Smooth muscle cell (in vitro differentiated cells): ENCODE measurements around the gene MAP7. TPM values are rescaled to one million over a fixed set of nuclear protein-coding genes. Genes with fewer than 3 reads are reported as not detected.

Source experiments
- DNase-seq: peaks from one replicate; lab custom pipeline; 2025; ENCODE audit not compliant: unreplicated experiment; lab: John Stamatoyannopoulos, UW
- H2AFZ ChIP-seq: fragments of 200-600 bp; sonication (generic); 2 replicates; pipeline ENCODE4 v1.6.0; 2016; ENCODE audit warnings: antibody characterized with exemption, low read depth, mild to moderate bottlenecking
- H3F3A ChIP-seq: fragments of 200-600 bp; sonication (generic); 2 replicates; pipeline ENCODE4 v1.6.0; 2017; ENCODE audit warnings: antibody characterized with exemption, low read depth
- H3K27ac ChIP-seq: fragments of 200-600 bp; sonication (generic); 2 replicates; pipeline ENCODE4 v1.5.1; 2016; ENCODE audit warnings: low read depth, mild to moderate bottlenecking
- H3K27me3 ChIP-seq: fragments of 200-600 bp; sonication (generic); 2 replicates; pipeline ENCODE4 v1.6.1; 2016; ENCODE audit warnings: low read depth, mild to moderate bottlenecking
- H3K36me3 ChIP-seq: fragments of 200-600 bp; sonication (generic); 2 replicates; pipeline ENCODE4 v1.5.1; 2016; ENCODE audit warnings: low read depth
- H3K4me1 ChIP-seq: fragments of 200-600 bp; sonication (generic); 2 replicates; pipeline ENCODE4 v1.5.1; 2016; ENCODE audit warnings: low read depth
- H3K4me2 ChIP-seq: fragments of 200-600 bp; sonication (generic); 2 replicates; pipeline ENCODE4 v1.6.0; 2016; ENCODE audit warnings: mild to moderate bottlenecking
- H3K4me3 ChIP-seq: fragments of 200-600 bp; sonication (generic); 2 replicates; pipeline ENCODE4 v1.5.1; 2016; ENCODE audit warnings: mild to moderate bottlenecking
- H3K79me2 ChIP-seq: fragments of 200-600 bp; sonication (generic); 2 replicates; pipeline ENCODE4 v1.6.0; 2016; ENCODE audit warnings: low read depth, mild to moderate bottlenecking
- H3K9ac ChIP-seq: fragments of 200-600 bp; sonication (generic); 2 replicates; pipeline ENCODE4 v1.6.0; 2016; ENCODE audit warnings: low read depth
- H3K9me3 ChIP-seq: fragments of 200-600 bp; sonication (generic); replicated peaks from 2 replicates; pipeline ENCODE4 v1.5.1; 2016; ENCODE audit warnings: low read depth
- H4K20me1 ChIP-seq: fragments of 200-600 bp; sonication (generic); 2 replicates; pipeline ENCODE4 v1.6.0; 2016; ENCODE audit warnings: low read depth
- WGBS: methylation state at CpG from one replicate; pipeline ENCODE4 v1.1.7; 2016; ENCODE audit warnings: low lambda C conversion rate; 5-methylcytosine and 5-hydroxymethylcytosine counted together
- polyA plus RNA-seq: library from polyadenylated mRNA; unstranded; fragments of >200 nt; fragmentation: Nextera tagmentation; extraction: Ambion mirVana; gene quantifications from 2 replicates; pipeline ENCODE4 v1.2.1, GENCODE V29; 2016
- total RNA-seq: library from RNA; depleted of rRNA; stranded (reverse); fragments of >200 nt; gene quantifications from 2 replicates; pipeline ENCODE4 v1.2.3, GENCODE V29; 2014
- TF ChIP-seq, protein P1 (sequence below): fragments of 200-600 bp; sonication (generic); IDR thresholded peaks from 2 replicates; pipeline ENCODE4 v1.5.1; 2017; ENCODE audit warnings: borderline replicate concordance, mild to moderate bottlenecking, antibody characterized with exemption; ENCODE audit not compliant: insufficient read depth, poor library complexity, severe bottlenecking

Gene MAP7
- total and polyA plus RNA-seq, 2 experiments from 2014 or later, result 1.6 to 8.2 TPM

DNA sequence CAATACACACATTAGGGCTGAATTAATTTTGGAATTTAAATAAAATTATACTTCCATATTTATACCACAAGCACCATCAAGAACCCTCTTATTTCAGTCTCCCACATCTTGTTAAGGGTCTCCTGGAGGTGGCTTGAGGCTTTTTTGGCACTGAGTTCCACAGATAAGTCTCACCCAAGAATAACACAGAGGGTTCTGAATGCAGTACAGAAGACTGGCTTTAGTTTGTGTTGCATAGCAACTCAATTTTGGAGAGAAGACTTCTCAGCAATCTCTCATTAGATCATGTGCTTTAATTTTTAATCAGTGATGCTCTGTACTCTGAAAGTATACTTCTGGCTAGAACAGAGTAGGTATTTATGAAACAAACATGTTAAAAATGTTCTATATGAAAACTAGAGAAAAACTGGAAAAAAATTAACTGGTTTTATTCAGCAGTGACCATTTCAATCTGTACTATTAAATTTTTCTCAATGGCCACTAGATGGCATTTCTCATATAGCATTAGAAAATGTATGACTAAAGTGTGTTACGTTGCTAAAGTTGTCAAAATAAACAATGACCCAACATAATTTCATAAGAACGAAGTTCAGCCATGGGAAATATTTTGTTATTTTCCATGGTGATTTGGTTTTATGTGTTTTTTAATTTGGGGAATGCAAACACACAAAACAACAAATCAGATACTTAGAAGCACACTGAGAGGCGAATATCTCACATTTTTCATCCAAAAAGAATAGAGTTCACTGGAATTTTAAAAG, 32.7 kb upstream of the MAP7 start:
- TF ChIP-seq, protein P1, sequence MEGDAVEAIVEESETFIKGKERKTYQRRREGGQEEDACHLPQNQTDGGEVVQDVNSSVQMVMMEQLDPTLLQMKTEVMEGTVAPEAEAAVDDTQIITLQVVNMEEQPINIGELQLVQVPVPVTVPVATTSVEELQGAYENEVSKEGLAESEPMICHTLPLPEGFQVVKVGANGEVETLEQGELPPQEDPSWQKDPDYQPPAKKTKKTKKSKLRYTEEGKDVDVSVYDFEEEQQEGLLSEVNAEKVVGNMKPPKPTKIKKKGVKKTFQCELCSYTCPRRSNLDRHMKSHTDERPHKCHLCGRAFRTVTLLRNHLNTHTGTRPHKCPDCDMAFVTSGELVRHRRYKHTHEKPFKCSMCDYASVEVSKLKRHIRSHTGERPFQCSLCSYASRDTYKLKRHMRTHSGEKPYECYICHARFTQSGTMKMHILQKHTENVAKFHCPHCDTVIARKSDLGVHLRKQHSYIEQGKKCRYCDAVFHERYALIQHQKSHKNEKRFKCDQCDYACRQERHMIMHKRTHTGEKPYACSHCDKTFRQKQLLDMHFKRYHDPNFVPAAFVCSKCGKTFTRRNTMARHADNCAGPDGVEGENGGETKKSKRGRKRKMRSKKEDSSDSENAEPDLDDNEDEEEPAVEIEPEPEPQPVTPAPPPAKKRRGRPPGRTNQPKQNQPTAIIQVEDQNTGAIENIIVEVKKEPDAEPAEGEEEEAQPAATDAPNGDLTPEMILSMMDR, result peak; percentile 58
- Histone ChIP-seq H3K27ac (no peak overlapping the region), H3K9me3 (no peaks in the 10 kb centered on the region), H3K4me2 (no peak overlapping the region), H3K4me3 (no peak overlapping the region), H3K27me3 (peaks cover 5% of the 10 kb centered on the region), H3K79me2 (no peaks in the 10 kb centered on the region), H3K4me1 (no peaks in the 10 kb centered on the region), H2AFZ (no peak overlapping the region), H3K36me3 (no peaks in the 10 kb centered on the region), H3K9ac (peak overlapping the region; percentile 41), H3F3A (no peaks in the 10 kb centered on the region), H4K20me1 (no peaks in the 10 kb centered on the region)
- 42% methylated on average over 3 of the region's 3 CpGs for WGBS
- DNase-seq, result no peak

- Histone ChIP-seq H3K79me2 (no peaks in the 10 kb centered on the region), H3K36me3 (no peaks in the 10 kb centered on the region), H2AFZ (no peak overlapping the region), H3K4me1 (no peaks in the 10 kb centered on the region), H4K20me1 (no peaks in the 10 kb centered on the region), H3K27ac (no peak overlapping the region), H3F3A (no peaks in the 10 kb centered on the region), H3K4me3 (no peak overlapping the region), H3K4me2 (no peak overlapping the region), H3K27me3 (peaks cover 5% of the 10 kb centered on the region), H3K9me3 (no peaks in the 10 kb centered on the region), H3K9ac (no peak overlapping the region)
- 88% methylated on average over 2 of the region's 2 CpGs for WGBS
- TF ChIP-seq, protein P1, result no peak
- no peak for DNase-seq
These were observed 29.6 kb upstream of the MAP7 start for GRCh38 chr6:136579800-136580199.

GRCh38 chr6:136576821-136577220, 26.6 kb upstream of the MAP7 start:
- Histone ChIP-seq H3K79me2 (no peaks in the 10 kb centered on the region), H3K9me3 (no peaks in the 10 kb centered on the region)

More at GRCh38 chr6:136576821-136577220, 26.6 kb upstream of the MAP7 start:
- Histone ChIP-seq H3K27me3 (peaks cover 5% of the 10 kb centered on the region), H3K36me3 (no peaks in the 10 kb centered on the region), H3K4me2 (no peak overlapping the region), H3K9ac (no peak overlapping the region), H3K4me1 (no peaks in the 10 kb centered on the region), H3F3A (no peaks in the 10 kb centered on the region), H4K20me1 (no peaks in the 10 kb centered on the region), H2AFZ (no peak overlapping the region), H3K4me3 (no peak overlapping the region), H3K27ac (no peak overlapping the region)
- TF ChIP-seq, protein P1, result no peak
- 81% methylated on average over 6 of the region's 6 CpGs for WGBS
- DNase-seq, result no peak
